GM18909 (cell line): ENCODE results near the gene STX1A.

Experiments
- ATAC-seq: cut with Tn5 transposase; IDR thresholded peaks from one replicate; pipeline ENCODE4 v1.9.1; 2021; ENCODE audit warnings: mild to moderate bottlenecking; ENCODE audit not compliant: unreplicated experiment, poor library complexity

STX1A gene

GRCh38 chr7:73718905-73719805, at the start of gene STX1A:
Gene STX1A, minus strand, starts transcription at chr7:73719669. Its CDS starts 38 bp downstream, at chr7:73719631.
- peak; percentile 69 for ATAC-seq

- no peak for ATAC-seq
Measured at GRCh38 chr7:73768641-73769480, 49.4 kb upstream of the STX1A start.

GRCh38 chr7:73766556-73767229, 47.2 kb upstream of the STX1A start:
- no peak for ATAC-seq

GRCh38 chr7:73762659-73762999, 43.2 kb upstream of the STX1A start:
- no peak for ATAC-seq

GRCh38 chr7:73761854-73762658, 42.6 kb upstream of the STX1A start:
- no peak for ATAC-seq

GRCh38 chr7:73758581-73759138, 39.2 kb upstream of the STX1A start:
- ATAC-seq = no peak

- ATAC-seq = no peak
Measured at GRCh38 chr7:73749931-73750776, 30.7 kb upstream of the STX1A start.

- ATAC-seq = no peak
Measured at GRCh38 chr7:73746378-73746777, 26.9 kb upstream of the STX1A start.

GRCh38 chr7:73742753-73743641, 23.5 kb upstream of the STX1A start:
- no peak for ATAC-seq

- ATAC-seq = no peak
Measured at GRCh38 chr7:73742338-73742752, 22.9 kb upstream of the STX1A start.

GRCh38 chr7:73741600-73741999, 22.1 kb upstream of the STX1A start:
- ATAC-seq = no peak

- no peak for ATAC-seq
Measured at GRCh38 chr7:73740771-73741170, 21.3 kb upstream of the STX1A start.

- ATAC-seq = no peak
Measured at GRCh38 chr7:73740212-73740611, 20.7 kb upstream of the STX1A start.

- ATAC-seq = peak; percentile 3
Measured at GRCh38 chr7:73739387-73739767, 19.9 kb upstream of the STX1A start.

GRCh38 chr7:73738612-73739386, 19.3 kb upstream of the STX1A start, which contains the start of gene ABHD11:
Gene ABHD11, minus strand, starts transcription at chr7:73738802. Its CDS starts 32 bp downstream, at chr7:73738770.
- ATAC-seq = peak; percentile 90

GRCh38 chr7:73738220-73738611, 18.7 kb upstream of the STX1A start:
- peak; percentile 14 for ATAC-seq
